Endometrial microvascular endothelial cells (primary cell): ENCODE measurements around the gene TPSAB1. TPM values are rescaled to one million over a fixed set of nuclear protein-coding genes. Genes with fewer than 3 reads are reported as not detected.

Experiments used
- in situ Hi-C: cut with HindIII; loops from 2 replicates; pipeline ENCODE4 v1.10.0; 2017; ENCODE audit warnings: low sequenced_read_pairs, low pct_unique_long_range_greater_than_20kb; ENCODE audit errors: inconsistent ontology term
- total RNA-seq: library from RNA; depleted of rRNA; stranded (reverse); fragments of >200 nt; gene quantifications from one replicate; pipeline ENCODE4 v1.2.3, GENCODE V29; 2015; ENCODE audit errors: inconsistent ontology term

Gene TPSAB1
- total RNA-seq, 1 donor from 2014 or later = not detected

DNA sequence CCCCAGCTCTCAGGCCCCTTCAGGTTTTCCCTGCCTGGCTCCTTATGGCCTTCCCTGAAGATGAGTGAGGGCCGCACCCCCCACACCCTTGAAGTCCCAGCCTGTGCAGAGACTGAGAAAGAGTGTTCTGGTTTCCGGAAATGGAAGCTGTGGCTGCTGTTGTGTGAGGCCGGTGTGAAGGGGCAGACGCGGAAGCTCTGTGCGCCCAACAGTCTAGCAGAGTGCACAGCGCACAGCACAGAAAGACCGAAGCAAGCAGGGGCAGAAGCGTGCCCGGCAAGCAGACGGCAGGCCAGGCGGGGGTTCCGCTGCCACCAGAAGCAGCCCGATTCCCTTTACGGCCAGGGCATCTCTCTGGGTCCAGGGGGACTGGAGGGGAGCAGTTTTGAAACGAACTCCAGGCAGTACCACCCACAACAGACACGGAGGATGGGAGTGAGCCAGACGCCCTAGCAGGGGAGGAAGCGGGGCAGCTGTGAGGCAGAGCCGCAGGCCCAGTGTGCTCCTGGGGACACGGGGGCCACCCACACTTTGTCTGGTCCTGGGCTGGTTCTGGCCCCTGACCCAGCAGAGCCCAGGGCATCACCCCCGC, 32.2 kb upstream of the TPSAB1 start:
- in situ Hi-C loops = no loop called here

DNA sequence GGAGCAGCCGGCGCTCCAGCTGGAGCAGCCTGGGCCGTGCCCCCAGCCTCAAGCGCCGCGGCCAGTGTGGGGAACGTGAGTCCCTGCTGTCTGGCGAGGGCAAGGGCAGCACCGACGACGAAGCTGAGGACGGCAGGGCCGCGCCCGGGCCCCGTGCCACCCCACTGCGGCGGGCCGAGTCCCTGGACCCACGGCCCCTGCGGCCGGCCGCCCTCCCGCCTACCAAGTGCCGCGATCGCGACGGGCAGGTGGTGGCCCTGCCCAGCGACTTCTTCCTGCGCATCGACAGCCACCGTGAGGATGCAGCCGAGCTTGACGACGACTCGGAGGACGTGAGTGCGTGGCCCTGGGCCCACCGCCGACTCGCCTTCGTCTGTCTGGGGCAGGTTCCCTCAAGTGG, 31.4 kb upstream of the TPSAB1 start:
- in situ Hi-C loops = no loop called here

DNA sequence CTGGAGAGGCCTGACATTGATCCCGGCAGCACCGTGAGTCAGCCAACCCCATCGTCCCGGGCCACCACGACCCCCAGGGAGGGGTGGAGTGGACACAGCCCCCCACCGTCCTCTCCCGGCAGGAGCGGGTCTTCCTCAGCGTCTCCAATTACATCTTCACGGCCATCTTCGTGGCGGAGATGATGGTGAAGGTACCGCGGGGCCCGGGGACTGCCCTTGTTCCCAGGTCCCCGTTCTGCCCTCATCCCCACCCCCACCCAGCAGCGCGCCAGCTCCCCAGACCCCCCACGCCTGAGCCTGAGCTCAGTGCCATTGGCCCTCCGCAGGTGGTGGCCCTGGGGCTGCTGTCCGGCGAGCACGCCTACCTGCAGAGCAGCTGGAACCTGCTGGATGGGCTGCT, 30.0 kb upstream of the TPSAB1 start:
- in situ Hi-C loops = no loop called here

DNA sequence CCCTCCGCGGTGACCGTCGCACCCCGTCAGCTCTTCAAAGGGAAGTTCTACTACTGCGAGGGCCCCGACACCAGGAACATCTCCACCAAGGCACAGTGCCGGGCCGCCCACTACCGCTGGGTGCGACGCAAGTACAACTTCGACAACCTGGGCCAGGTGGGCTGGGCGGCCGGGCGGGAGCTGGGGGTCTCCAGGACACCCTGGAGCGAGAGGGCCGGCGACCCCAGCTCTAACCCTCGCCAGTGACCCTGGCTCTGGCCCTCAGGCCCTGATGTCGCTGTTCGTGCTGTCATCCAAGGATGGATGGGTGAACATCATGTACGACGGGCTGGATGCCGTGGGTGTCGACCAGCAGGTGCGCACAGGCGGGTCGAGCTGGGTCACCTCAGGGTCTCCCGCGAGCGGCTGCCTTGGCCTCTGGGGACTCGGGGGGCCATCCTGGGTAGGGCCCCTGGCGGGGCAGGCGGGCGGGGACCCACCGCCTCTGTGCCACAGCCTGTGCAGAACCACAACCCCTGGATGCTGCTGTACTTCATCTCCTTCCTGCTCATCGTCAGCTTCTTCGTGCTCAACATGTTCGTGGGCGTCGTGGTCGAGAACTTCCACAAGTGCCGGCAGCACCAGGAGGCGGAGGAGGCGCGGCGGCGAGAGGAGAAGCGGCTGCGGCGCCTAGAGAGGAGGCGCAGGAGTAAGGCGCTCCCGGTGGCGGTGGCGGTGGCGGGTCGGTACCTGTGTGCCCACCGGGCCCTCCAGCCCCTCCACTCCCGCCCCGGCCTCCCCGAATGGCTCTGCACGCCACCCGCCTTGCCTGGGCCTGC, 28.8 kb upstream of the TPSAB1 start:
- in situ Hi-C loops = no loop called here

DNA sequence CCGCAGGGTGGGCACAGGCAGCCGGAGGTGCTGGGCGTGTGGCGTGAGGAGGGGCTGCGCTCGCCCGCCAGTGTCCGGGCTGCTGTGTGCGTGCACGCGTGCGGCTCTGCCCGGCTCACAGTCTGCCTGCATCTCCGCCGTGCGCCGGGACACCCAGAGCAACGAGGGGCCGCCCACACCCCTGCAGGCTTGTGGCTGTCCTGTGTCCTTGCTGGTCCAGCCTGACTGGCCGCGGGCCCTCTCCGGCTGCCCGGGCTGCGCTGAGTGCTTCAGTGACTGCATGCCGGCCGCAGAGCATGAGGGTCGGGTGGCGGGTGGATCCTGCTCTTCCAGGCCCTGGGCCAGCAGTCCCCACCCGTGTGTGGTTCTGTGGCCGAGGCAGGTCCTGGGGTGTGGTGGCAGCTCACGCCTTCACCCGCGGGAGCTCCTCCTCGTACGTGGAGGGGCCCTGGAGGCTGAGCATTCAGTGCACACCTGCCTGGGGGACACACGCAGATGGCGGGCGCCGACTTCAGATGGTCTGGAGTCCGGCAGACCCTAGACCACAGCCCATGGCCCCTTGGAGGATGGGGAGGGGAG, 27.8 kb upstream of the TPSAB1 start:
- in situ Hi-C loops = no loop called here

DNA sequence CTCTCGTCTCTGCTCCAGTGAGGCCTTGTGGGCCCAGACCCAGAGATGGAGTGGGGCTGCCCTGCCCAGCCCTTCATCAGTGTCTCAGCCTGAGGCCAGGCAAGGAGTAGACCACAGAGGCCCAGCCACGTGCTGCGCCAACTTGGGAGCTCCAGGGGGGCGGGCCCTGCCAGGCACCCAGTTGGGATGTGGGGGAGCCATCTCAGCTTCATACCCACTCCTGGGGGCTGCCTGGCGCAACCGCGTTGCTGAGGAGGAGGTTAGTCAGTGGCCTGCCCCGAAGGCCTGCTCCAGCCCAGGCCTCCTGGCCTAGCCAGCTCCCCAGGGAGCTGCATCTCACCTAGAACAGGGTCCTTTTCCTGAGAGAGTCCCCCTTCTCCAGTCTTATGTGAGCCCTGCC, 27.3 kb upstream of the TPSAB1 start:
- in situ Hi-C loops = no loop called here

DNA sequence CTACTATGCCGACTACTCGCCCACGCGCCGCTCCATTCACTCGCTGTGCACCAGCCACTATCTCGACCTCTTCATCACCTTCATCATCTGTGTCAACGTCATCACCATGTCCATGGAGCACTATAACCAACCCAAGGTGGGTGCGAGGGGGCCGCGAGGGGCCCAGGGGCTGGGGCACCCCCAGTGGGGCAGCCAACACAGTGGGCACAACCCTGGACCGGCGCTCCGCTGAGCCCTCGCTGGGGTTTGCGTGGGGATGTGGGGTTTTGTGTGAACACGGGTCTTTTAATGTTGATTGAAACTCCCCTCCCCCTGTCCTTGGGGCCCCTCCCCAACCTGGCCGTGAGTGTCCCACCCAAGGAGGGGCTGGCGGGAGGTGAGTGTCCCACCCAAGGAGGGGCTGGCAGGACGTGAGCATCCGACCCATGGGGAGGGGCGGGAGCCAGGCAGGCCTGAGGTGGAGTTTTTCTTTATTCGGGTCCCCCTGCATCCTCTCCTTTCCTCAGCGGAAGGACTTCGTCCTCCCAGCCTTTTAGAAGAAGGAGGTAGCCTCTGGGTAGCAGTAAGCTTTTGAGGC, 26.6 kb upstream of the TPSAB1 start:
- in situ Hi-C loops = no loop called here

DNA sequence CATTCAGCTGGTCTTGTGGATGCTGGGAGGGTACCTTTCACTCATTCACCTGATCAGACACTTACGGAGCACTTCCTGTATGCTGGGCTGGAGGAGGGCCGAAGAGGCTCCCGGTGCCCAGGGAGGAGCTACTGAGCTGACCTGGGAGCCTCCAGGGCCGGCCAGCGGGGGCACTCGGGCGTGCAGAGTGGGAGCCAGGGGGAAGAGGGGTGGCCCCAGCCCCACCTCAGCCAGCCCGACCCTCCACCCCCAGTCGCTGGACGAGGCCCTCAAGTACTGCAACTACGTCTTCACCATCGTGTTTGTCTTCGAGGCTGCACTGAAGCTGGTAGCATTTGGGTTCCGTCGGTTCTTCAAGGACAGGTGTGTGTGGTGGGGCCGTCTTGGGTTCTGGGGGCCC, 25.8 kb upstream of the TPSAB1 start:
- in situ Hi-C loops = no loop called here

DNA sequence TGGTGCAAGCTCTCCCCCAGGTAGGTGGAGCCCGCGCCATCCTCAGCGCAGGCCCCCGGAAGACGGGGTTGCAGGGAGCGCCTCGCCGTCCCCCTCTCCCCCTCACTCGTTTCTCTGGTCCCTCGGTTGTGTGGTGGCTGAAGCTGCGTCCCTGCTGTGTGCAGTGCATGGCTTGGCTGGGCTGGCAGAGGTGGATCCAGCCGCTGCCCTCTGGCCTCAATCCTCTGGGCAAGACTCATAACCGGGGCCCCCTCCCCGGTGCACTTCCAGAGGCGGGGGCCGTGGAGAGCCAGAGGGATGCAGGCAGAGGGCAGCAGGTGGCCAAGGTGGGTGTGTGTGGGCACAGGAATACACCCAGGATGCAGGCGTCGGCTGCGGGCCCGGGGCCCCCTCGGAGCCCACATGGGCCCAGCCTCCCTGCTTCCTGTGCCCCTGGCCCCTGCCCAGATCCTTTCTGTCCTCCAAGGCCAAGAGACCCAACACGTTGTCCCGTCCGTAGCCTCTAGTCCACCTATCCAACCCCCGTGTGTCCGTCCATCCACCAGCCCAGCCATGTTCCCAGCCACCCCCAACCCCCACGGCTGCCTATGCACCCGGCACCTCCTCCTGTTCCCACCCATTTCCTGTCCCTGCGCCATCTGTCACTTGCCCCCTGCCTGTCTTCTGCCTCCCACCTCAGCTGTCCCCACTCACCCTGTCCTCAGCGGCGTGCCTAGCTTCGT, 24.8 kb upstream of the TPSAB1 start:
- in situ Hi-C loops = no loop called here

DNA sequence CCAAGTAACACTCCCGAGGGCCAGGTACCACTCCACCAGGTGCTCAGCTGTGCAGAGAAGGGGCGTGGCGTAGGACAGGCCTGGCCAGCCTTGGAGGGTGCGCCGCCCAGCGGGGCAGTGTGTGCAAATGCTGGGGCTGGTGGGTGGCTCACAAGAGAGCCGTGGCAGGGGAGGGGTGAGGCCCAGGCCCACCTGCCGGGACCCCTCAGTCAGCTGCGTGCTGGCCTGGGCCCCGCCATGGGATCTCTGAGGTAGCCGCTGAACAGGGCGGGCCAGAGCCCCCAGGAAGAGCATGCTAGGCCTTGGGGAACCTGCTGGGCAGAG, 24.2 kb upstream of the TPSAB1 start:
- in situ Hi-C loops = no loop called here

DNA sequence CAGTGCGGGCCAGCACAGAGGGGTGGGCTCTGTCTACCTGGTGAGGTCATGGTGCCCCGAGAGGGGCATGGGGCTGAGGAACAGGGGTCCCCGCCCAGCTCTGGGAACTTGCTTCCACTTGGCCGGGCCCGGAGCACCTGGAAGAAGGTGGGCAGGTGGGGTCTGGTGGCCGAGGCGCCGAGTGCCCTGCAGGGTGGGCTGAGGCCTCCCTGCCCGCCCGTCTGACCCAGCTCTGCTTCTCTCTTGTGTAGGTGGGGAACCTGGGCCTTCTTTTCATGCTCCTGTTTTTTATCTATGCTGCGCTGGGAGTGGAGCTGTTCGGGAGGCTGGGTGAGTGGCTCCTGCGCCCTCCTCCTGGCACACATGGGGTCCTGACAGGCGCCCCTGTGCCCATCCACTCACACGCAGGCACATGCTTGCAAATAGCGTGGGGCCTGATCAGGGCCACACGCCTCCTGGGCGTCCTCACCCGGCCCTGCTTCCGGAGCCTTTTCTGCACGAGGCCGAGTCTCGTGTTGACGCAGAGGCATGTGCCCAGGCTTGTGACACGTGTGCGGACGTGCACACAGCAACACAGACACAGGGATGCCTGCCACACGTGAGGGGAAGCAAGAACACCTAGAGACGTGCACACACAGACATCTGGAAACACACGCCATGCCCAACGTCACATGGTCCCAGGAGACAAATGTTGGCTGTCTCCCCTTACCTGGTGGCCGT, 23.7 kb upstream of the TPSAB1 start:
- in situ Hi-C loops = no loop called here

DNA sequence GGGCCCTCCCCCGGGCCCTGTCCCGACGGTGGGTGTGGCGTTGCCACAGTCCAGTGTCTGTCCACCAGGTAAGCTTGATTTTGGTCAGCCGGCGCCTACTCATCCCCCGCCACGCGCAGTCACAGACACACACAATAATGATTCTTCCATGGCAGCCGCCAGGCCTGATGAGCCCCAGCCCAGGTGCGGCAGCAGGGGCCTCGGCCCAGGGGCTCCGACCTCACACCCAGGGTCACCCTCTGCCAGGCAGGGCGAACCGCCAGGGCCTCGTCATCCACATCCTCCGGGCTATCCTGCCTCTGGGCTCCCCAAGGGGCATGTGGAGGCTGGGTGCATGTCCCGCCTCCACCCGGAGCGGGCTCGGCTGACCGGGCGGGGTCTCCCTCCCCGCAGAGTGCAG, 23.0 kb upstream of the TPSAB1 start:
- in situ Hi-C loops = no loop called here

DNA sequence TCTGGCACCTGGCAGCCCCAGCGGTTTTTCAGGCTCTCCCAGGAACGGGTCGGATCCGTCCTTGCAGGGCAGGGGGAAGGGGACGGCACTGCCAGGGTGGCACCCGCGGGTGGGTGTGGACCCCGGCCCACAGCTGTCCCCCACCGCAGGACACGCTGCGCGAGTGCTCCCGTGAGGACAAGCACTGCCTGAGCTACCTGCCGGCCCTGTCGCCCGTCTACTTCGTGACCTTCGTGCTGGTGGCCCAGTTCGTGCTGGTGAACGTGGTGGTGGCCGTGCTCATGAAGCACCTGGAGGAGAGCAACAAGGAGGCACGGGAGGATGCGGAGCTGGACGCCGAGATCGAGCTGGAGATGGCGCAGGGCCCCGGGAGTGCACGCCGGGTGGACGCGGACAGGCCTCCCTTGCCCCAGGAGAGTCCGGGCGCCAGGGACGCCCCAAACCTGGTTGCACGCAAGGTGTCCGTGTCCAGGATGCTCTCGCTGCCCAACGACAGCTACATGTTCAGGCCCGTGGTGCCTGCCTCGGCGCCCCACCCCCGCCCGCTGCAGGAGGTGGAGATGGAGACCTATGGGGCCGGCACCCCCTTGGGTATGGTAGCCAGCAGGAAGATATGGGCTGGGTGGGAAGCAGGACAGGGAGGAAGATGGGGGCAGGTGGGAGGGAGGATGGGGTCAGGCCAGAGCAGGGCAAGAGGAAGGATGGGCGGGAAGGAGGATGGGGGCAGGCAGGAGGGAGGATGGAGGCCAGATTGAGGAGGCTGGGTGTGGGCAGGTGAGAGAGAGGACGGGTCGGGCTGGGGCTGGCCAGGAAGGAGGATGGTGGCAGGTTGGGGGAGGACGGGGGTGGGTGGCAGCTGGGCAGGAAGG, 22.2 kb upstream of the TPSAB1 start:
- in situ Hi-C loops = no loop called here

DNA sequence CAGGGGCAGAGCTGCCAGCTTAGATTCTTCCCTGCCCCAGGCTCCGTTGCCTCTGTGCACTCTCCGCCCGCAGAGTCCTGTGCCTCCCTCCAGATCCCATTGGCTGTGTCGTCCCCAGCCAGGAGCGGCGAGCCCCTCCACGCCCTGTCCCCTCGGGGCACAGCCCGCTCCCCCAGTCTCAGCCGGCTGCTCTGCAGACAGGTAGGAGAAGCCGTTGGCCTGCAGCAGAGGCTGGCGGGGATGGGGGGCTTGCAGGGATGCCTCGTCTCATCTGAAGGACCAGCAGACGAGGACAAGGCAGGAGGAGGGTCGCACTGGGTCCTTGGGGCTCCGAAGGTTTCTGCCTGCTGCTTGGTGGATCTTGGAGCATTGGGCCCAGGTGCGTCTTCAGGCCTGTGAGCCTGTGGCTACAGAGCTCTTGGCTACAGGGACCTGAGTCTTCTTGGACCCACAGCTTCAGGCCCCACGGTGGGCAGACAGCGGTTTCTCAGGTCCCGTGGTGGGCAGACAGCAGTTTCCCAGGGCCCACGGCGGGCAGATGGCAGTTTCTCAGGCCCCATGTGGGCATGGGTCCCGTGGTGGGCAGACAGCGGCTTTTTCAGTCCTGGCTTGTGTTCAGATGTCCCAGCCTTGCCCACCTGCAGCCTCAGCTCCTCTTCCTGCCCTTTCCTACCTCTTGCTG, 21.4 kb upstream of the TPSAB1 start:
- in situ Hi-C loops = no loop called here

DNA sequence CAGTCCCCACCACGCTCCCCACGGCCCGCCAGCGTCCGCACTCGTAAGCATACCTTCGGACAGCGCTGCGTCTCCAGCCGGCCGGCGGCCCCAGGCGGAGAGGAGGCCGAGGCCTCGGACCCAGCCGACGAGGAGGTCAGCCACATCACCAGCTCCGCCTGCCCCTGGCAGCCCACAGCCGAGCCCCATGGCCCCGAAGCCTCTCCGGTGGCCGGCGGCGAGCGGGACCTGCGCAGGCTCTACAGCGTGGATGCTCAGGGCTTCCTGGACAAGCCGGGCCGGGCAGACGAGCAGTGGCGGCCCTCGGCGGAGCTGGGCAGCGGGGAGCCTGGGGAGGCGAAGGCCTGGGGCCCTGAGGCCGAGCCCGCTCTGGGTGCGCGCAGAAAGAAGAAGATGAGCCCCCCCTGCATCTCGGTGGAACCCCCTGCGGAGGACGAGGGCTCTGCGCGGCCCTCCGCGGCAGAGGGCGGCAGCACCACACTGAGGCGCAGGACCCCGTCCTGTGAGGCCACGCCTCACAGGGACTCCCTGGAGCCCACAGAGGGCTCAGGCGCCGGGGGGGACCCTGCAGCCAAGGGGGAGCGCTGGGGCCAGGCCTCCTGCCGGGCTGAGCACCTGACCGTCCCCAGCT, 20.3 kb upstream of the TPSAB1 start:
- in situ Hi-C loops = no loop called here

DNA sequence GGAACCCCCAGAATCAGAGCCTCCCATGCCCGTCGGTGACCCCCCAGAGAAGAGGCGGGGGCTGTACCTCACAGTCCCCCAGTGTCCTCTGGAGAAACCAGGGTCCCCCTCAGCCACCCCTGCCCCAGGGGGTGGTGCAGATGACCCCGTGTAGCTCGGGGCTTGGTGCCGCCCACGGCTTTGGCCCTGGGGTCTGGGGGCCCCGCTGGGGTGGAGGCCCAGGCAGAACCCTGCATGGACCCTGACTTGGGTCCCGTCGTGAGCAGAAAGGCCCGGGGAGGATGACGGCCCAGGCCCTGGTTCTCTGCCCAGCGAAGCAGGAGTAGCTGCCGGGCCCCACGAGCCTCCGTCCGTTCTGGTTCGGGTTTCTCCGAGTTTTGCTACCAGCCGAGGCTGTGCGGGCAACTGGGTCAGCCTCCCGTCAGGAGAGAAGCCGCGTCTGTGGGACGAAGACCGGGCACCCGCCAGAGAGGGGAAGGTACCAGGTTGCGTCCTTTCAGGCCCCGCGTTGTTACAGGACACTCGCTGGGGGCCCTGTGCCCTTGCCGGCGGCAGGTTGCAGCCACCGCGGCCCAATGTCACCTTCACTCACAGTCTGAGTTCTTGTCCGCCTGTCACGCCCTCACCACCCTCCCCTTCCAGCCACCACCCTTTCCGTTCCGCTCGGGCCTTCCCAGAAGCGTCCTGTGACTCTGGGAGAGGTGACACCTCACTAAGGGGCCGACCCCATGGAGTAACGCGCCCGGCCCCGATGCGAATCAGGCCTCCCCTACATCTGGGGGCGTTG, 19.5 kb upstream of the TPSAB1 start:
- in situ Hi-C loops = no loop called here
